Esophagus muscularis mucosa (tissue), 4 donors: ENCODE data around the gene GAS2L2. TPM values are rescaled to one million over a fixed set of nuclear protein-coding genes. Genes with fewer than 3 reads are reported as not detected.

Experiments
- DNase-seq: peaks from one replicate; pipeline ENCODE4 v3.0.0-alpha.2; 2017; ENCODE audit errors: extremely low spot score
- H3K27ac ChIP-seq, 4 donors: fragments of 200-600 bp; sonication (generic); replicated peaks in 1 of 4; 1 replicate in 3 of 4; 2 replicates in 1 of 4; pipeline ENCODE4 v1.5.1; 2016 to 2019; ENCODE audit warnings: mild to moderate bottlenecking in 1 of 4
- H3K27me3 ChIP-seq, 4 donors: fragments of 200-600 bp; sonication (generic); one replicate each; pipeline versions ENCODE4 v1.5.1 to v1.6.0; 2016 to 2019
- H3K36me3 ChIP-seq, 4 donors: fragments of 200-600 bp; sonication (generic); one replicate each; pipeline ENCODE4 v1.5.1; 2016 to 2019
- H3K4me1 ChIP-seq, 4 donors: fragments of 200-600 bp; sonication (generic); one replicate each; pipeline ENCODE4 v1.5.1; 2016 to 2019
- H3K4me3 ChIP-seq, 4 donors: fragments of 200-600 bp; sonication (generic); 1 replicate in 2 of 4; 2 replicates in 2 of 4; pipeline ENCODE4 v1.5.1; 2016 to 2019; ENCODE audit warnings: mild to moderate bottlenecking in 4 of 4, moderate library complexity in 1 of 4
- H3K9me3 ChIP-seq, 4 donors: fragments of 200-600 bp; sonication (generic); 1 replicate in 3 of 4; 2 replicates in 1 of 4; pipeline ENCODE4 v1.5.1; 2016 to 2019
- EP300 ChIP-seq: sonication (generic); formaldehyde crosslinking; IDR thresholded peaks from one replicate; pipeline ENCODE4 v1.6.1; 2017; ENCODE audit warnings: antibody characterized with exemption
- POLR2A ChIP-seq: fragments of 450-650 bp; IDR thresholded peaks from one replicate; pipeline ENCODE4 v1.6.1; 2017; ENCODE audit warnings: antibody characterized with exemption, moderate library complexity, mild to moderate bottlenecking, low read depth
- POLR2AphosphoS5 ChIP-seq, 2 donors: sonication (generic); formaldehyde crosslinking; IDR thresholded peaks; one replicate each; pipeline ENCODE4 v1.6.1; 2017; ENCODE audit warnings: antibody characterized with exemption in 2 of 2
- WGBS: methylation state at CpG from one replicate; pipeline ENCODE4 v1.1.5; 2018; 5-methylcytosine and 5-hydroxymethylcytosine counted together
- intact Hi-C: fragments of 100-400 bp; cut with DNase I; formaldehyde crosslinking; loops from one replicate; pipeline ENCODE4 v1.15.1; 2023
- total RNA-seq, 4 donors: library from RNA; depleted of rRNA; stranded (reverse); fragments of >200 nt; gene quantifications; one replicate each; pipeline versions ENCODE4 v1.1.0 to v1.2.1, GENCODE V29; 2016
- TF ChIP-seq, protein P1 (sequence below), 3 experiments: fragments of 200-600 bp in 2 of 3; fragments of 450-650 bp in 1 of 3; sonication (generic) in 2 of 3; IDR thresholded peaks; one replicate each; pipeline ENCODE4 v1.5.1; 2017 to 2019; ENCODE audit warnings: antibody characterized with exemption in 3 of 3, mild to moderate bottlenecking in 2 of 3, moderate library complexity in 1 of 3

The GAS2L2 gene
- total RNA-seq: under 1 TPM; 0.42 to 0.80 (median 0.48) TPM

DNA sequence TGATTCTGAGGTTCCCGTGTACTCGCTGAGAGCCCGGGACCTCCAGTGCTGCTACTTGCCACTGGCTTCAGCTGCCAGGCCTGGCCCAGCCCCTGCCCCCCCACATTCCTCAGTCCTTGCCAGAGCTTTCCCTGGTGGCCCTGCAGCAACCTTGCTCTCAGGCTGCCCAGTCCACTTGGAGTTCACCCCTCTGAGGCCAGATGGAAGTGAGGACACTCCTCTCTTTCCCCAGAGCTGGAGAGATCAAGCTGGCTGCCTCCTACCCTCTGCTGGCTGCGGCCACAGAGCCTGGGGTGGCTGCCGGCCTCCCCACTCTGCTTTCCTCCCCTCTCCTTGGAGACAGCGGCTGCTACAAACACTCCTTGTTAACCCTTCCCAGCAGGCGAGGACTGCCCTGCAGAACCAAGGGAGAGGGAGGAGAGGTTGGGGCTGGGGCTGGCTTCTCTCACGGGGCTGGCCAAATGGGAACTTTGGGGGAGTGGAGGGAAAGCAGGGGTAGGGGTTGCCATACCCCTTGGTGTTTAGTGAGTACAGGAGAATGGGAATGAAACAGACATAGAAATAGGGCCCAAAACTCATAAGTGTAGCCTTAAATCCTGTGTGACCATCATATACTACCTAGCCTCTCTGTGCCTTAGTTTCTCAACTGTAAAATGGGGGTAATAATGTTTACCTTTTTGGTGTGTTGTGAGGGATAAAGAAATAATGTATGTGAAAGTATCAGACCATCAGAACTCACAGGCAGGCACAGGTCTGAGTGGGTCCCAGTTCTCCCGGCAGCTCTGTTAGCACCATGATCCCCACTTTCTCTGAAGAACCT, at the start of gene GAS2L2:
Gene GAS2L2, minus strand, starts transcription at position 295 of the 820 bp plus-strand sequence. CDS start 389 bp downstream, outside the sequence.
- intact Hi-C loops: no loop called here
- Histone ChIP-seq H3K9me3 (no peaks in the 10 kb centered on the region), H3K27me3 (peaks cover 3 to 41% (median 5%) of the 10 kb centered on the region in 4 donors), H3K36me3 (no peaks in the 10 kb centered on the region), H3K27ac (peak within 1 kb of the TSS in 3 of 4 donors; percentile 20 to 42 (median 31)), H3K4me1 (peaks cover 11 to 36% (median 31%) of the 10 kb centered on the region in 4 donors), H3K4me3 (peak within 1 kb of the TSS in 3 of 4 donors; percentile 12 to 25 (median 21))
- no peak for DNase-seq
- no peak for TF ChIP-seq POLR2AphosphoS5 (IDR thresholded peaks at IDR 0.05)
- WGBS: 50% methylated on average over 7 of the region's 9 CpGs

DNA sequence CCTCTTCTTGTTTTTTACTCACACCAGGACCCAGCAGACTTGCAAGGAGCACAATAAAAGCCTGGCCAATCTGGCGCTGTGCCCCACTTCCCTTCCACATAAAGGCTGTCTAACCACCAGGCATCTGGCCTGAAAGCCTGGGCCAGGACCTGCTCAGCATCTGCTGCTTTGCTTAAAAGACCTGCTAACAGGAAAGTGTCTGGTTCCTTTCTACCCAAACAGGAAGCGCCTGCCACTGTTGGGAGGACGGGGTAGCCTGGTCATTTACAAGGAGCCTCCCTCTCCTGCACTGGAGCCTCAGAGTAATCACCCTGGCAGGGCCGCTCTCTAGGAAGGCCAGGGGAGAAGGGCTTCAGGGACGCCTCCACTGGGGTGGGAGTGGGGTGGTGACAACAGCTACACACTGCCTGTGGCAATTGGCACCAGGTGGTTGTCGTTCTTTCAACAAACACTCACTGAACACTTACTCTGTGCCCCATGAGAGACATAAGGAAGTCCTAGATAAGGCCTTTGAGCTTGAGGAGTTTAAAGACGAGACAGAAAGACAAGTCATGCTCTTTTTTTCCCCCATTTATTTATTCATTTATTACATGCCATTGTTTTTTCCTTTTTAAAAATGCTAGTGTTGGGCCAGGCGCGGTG, 48.7 kb upstream of the GAS2L2 start:
- Histone ChIP-seq H3K4me3 (no peak overlapping the region), H3K36me3 (no peaks in the 10 kb centered on the region), H3K4me1 (peaks cover 32 to 66% (median 59%) of the 10 kb centered on the region in 4 donors), H3K9me3 (no peaks in the 10 kb centered on the region), H3K27me3 (no peaks in the 10 kb centered on the region), H3K27ac (peak overlapping the region; percentile 72 to 76 (median 74))
- no peak for TF ChIP-seq EP300
- peak; percentile 58 to 67 for TF ChIP-seq POLR2AphosphoS5 (IDR thresholded peaks at IDR 0.05)
- intact Hi-C loops: no loop called here
- DNase-seq: no peak
- WGBS: 49% methylated on average over 7 of the region's 9 CpGs

DNA sequence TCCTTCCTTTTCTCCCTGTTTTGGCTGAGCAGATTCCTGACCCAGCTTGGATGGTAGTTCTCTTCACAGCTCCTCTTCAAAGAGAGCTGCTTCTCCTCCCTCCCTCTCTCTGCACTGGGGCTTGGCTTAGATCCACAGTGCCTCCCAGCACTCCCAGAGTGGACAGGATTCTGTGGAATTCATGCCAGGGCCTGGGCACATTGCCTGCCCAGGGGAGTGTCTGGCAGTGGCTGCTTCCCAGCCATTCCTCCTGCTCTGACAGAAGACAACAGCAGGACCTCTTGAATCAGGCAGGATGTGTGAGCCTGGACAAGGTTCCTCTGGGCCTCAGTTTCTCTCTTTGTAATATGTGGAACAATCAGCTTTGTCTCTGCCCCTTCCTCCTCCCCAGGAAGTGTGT, 46.9 kb upstream of the GAS2L2 start:
- intact Hi-C loops: no loop called here
- H3K4me1 ChIP-seq: peaks cover 42 to 77% (median 71%) of the 10 kb centered on the region in 4 donors
- no peak for DNase-seq
- no peaks in the 10 kb centered on the region for H3K9me3 ChIP-seq
- TF ChIP-seq, protein P1, sequence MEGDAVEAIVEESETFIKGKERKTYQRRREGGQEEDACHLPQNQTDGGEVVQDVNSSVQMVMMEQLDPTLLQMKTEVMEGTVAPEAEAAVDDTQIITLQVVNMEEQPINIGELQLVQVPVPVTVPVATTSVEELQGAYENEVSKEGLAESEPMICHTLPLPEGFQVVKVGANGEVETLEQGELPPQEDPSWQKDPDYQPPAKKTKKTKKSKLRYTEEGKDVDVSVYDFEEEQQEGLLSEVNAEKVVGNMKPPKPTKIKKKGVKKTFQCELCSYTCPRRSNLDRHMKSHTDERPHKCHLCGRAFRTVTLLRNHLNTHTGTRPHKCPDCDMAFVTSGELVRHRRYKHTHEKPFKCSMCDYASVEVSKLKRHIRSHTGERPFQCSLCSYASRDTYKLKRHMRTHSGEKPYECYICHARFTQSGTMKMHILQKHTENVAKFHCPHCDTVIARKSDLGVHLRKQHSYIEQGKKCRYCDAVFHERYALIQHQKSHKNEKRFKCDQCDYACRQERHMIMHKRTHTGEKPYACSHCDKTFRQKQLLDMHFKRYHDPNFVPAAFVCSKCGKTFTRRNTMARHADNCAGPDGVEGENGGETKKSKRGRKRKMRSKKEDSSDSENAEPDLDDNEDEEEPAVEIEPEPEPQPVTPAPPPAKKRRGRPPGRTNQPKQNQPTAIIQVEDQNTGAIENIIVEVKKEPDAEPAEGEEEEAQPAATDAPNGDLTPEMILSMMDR (IDR thresholded peaks at IDR 0.05): no peak
- TF ChIP-seq POLR2AphosphoS5 (IDR thresholded peaks at IDR 0.05) (peak; percentile 68 to 71), POLR2A (no peak), EP300 (no peak)
- H3K36me3 ChIP-seq: no peaks in the 10 kb centered on the region
- H3K4me3 ChIP-seq: no peak overlapping the region
- peak overlapping the region; percentile 72 to 82 (median 74) for H3K27ac ChIP-seq
- H3K27me3 ChIP-seq: peaks cover 0 to 3% (median 0%) of the 10 kb centered on the region in 4 donors

DNA sequence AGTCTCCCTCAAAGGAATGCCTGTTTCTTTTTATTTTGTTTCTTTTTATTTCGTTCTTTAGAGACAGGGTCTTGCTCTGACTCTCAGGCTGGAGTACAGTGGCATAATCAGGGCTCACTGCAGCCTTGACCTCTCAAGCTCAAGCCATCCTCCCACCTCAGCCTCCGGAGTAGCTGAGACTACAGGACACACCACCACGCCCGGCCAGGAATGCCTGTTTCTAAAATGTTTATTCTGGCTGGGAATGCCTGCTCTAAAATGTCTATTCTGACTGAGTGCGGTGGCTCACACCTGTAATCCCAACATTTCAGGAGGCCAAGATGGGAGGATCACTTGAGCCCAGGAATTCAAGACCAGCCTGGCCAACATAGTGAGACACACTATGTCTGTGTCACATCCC, 44.9 kb upstream of the GAS2L2 start:
- no peak for DNase-seq
- Histone ChIP-seq H3K9me3 (no peaks in the 10 kb centered on the region), H3K36me3 (no peaks in the 10 kb centered on the region), H3K4me1 (peaks cover 51 to 89% (median 81%) of the 10 kb centered on the region in 4 donors), H3K27ac (peak overlapping the region; percentile 72 to 82 (median 74)), H3K27me3 (peaks cover 0 to 3% (median 0%) of the 10 kb centered on the region in 4 donors), H3K4me3 (no peak overlapping the region)
- WGBS: 67% methylated on average over 5 of the region's 5 CpGs
- intact Hi-C loops: no loop called here
- TF ChIP-seq, protein P1 (IDR thresholded peaks at IDR 0.05): no peak
- TF ChIP-seq POLR2AphosphoS5 (IDR thresholded peaks at IDR 0.05) (no peak), POLR2A (no peak), EP300 (no peak)

DNA sequence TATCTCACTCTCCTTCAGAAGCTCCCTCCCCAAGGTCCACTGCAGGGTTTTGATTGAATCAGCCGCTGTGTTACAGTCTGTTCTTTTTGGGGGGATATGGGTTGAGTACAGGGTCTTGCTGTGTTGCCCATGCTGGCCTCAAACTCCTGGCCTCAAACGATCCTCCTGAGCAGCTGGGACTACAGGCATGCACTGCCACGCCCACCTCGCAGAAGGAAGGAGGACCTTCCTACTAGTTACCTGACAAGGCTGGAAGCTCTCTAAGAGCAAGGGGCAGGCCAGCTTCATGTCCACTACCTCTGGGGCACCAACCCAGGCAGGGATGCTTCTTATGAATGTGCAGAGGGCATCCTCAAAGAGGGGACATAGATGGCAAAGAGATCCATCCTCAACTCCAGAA, 44.3 kb upstream of the GAS2L2 start:
- no peak for TF ChIP-seq POLR2A
- no peak for TF ChIP-seq EP300
- no peak for TF ChIP-seq POLR2AphosphoS5 (IDR thresholded peaks at IDR 0.05)
- TF ChIP-seq, protein P1 (IDR thresholded peaks at IDR 0.05): no peak
- no peak for DNase-seq
- peaks cover 51 to 93% (median 86%) of the 10 kb centered on the region in 4 donors for H3K4me1 ChIP-seq
- H3K27me3 ChIP-seq: peaks cover 0 to 3% (median 0%) of the 10 kb centered on the region in 4 donors
- H3K9me3 ChIP-seq: no peaks in the 10 kb centered on the region
- intact Hi-C loops: no loop called here
- WGBS: 54% methylated on average over 2 of the region's 4 CpGs
- no peaks in the 10 kb centered on the region for H3K36me3 ChIP-seq
- no peak overlapping the region for H3K4me3 ChIP-seq
- H3K27ac ChIP-seq: peak overlapping the region in 3 of 4 donors; percentile 72 to 82 (median 75)
